HEK293 (cell line): Measurements from ENCODE around the gene MGST3.

Experiments used
- CTCF ChIP-seq: fragments of 450-650 bp; formaldehyde crosslinking; IDR thresholded peaks from 2 replicates; pipeline ENCODE4 v1.5.1; 2016; ENCODE audit warnings: missing biosample characterization, missing genetic modification characterization
- IKZF3 ChIP-seq: fragments of 450-650 bp; IDR thresholded peaks from 2 replicates; pipeline ENCODE4 v1.5.0; 2018; ENCODE audit warnings: missing biosample characterization, mild to moderate bottlenecking, missing genetic modification characterization, moderate library complexity
- KLF7 ChIP-seq: fragments of 450-650 bp; formaldehyde crosslinking; IDR thresholded peaks from 2 replicates; pipeline ENCODE4 v1.5.1; 2016; ENCODE audit warnings: missing biosample characterization, missing genetic modification characterization, borderline replicate concordance
- KLF9 ChIP-seq: fragments of 450-650 bp; formaldehyde crosslinking; IDR thresholded peaks from 2 replicates; pipeline ENCODE4 v1.5.1; 2016; ENCODE audit warnings: missing biosample characterization, missing genetic modification characterization, low read depth
- OSR2 ChIP-seq: fragments of 450-650 bp; formaldehyde crosslinking; IDR thresholded peaks from 2 replicates; pipeline ENCODE4 v1.5.1; 2016; ENCODE audit warnings: missing biosample characterization, missing genetic modification characterization
- PATZ1 ChIP-seq: fragments of 450-650 bp; formaldehyde crosslinking; IDR thresholded peaks from 2 replicates; pipeline ENCODE4 v1.5.1; 2016; ENCODE audit warnings: missing biosample characterization, missing genetic modification characterization
- SALL2 ChIP-seq: fragments of 450-650 bp; formaldehyde crosslinking; IDR thresholded peaks from 2 replicates; pipeline ENCODE4 v1.5.0; 2017; ENCODE audit warnings: missing biosample characterization, mild to moderate bottlenecking, missing genetic modification characterization, borderline replicate concordance
- SETDB1 ChIP-seq: IDR thresholded peaks from one replicate; pipeline ENCODE4 v1.6.1; 2017; ENCODE audit warnings: mild to moderate bottlenecking, low read length, moderate library complexity, mixed read lengths; ENCODE audit not compliant: insufficient read length
- WT1 ChIP-seq: fragments of 450-650 bp; formaldehyde crosslinking; IDR thresholded peaks from 2 replicates; pipeline ENCODE4 v1.5.1; 2016; ENCODE audit warnings: missing biosample characterization, missing genetic modification characterization
- YY1 ChIP-seq: fragments of 450-650 bp; formaldehyde crosslinking; IDR thresholded peaks from 2 replicates; pipeline ENCODE4 v1.5.1; 2018; ENCODE audit warnings: missing biosample characterization, missing genetic modification characterization
- ZBTB11 ChIP-seq: fragments of 450-650 bp; formaldehyde crosslinking; conservative IDR thresholded peaks from 2 replicates; pipeline ENCODE4 v1.5.1; 2016; ENCODE audit warnings: low read depth, missing biosample characterization, missing genetic modification characterization
- ZBTB17 ChIP-seq: fragments of 450-650 bp; formaldehyde crosslinking; IDR thresholded peaks from 2 replicates; pipeline ENCODE4 v1.5.1; 2016; ENCODE audit warnings: missing biosample characterization, missing genetic modification characterization
- ZBTB20 ChIP-seq: fragments of 450-650 bp; formaldehyde crosslinking; IDR thresholded peaks from 2 replicates; pipeline ENCODE4 v1.5.1; 2016; ENCODE audit warnings: missing biosample characterization, missing genetic modification characterization
- ZBTB8A ChIP-seq: fragments of 450-650 bp; formaldehyde crosslinking; IDR thresholded peaks from 2 replicates; pipeline ENCODE4 v1.5.1; 2016; ENCODE audit warnings: missing biosample characterization, missing genetic modification characterization
- ZNF132 ChIP-seq: fragments of 450-650 bp; formaldehyde crosslinking; IDR thresholded peaks from 2 replicates; pipeline ENCODE4 v1.5.1; 2017; ENCODE audit warnings: missing biosample characterization, missing genetic modification characterization, borderline replicate concordance
- ZNF266 ChIP-seq: fragments of 450-650 bp; formaldehyde crosslinking; IDR thresholded peaks from 2 replicates; pipeline ENCODE4 v1.5.1; 2016; ENCODE audit warnings: missing biosample characterization, missing genetic modification characterization, low read depth
- ZNF335 ChIP-seq: fragments of 450-650 bp; formaldehyde crosslinking; conservative IDR thresholded peaks from 2 replicates; pipeline ENCODE4 v1.5.1; 2016; ENCODE audit warnings: missing biosample characterization, missing genetic modification characterization
- ZNF341 ChIP-seq: fragments of 450-650 bp; formaldehyde crosslinking; IDR thresholded peaks from 2 replicates; pipeline ENCODE4; 2016; ENCODE audit warnings: low read depth, missing biosample characterization, missing genetic modification characterization
- ZNF394 ChIP-seq: fragments of 450-650 bp; formaldehyde crosslinking; IDR thresholded peaks from 2 replicates; pipeline ENCODE4 v1.5.1; 2016; ENCODE audit warnings: missing biosample characterization, missing genetic modification characterization, mild to moderate bottlenecking, moderate library complexity, borderline replicate concordance
- ZNF510 ChIP-seq: fragments of 450-650 bp; formaldehyde crosslinking; IDR thresholded peaks from 2 replicates; pipeline ENCODE4 v1.5.1; 2018; ENCODE audit warnings: mild to moderate bottlenecking, missing genetic modification characterization, missing biosample characterization; ENCODE audit not compliant: insufficient replicate concordance
- ZNF639 ChIP-seq: fragments of 450-650 bp; formaldehyde crosslinking; IDR thresholded peaks from 2 replicates; pipeline ENCODE4 v1.5.1; 2016; ENCODE audit warnings: missing biosample characterization, missing genetic modification characterization
- ZNF830 ChIP-seq: fragments of 450-650 bp; IDR thresholded peaks from 2 replicates; pipeline ENCODE4 v1.5.0; 2018; ENCODE audit warnings: missing biosample characterization, missing genetic modification characterization, low read depth, mild to moderate bottlenecking, moderate library complexity
- ZSCAN5A ChIP-seq: fragments of 450-650 bp; formaldehyde crosslinking; IDR thresholded peaks from 2 replicates; pipeline ENCODE4 v1.5.1; 2016; ENCODE audit warnings: missing biosample characterization, missing genetic modification characterization

MGST3 gene

GRCh38 chr1:165631342-165632151 lies 513 bp downstream of the MGST3 start (continued):
- TF ChIP-seq ZNF510 (no peak), ZBTB11 (tag by site-specific recombination) (peak; percentile 33; the same call in 1 of the 2 replicates), SETDB1 (no peak), IKZF3 (tag by site-specific recombination) (peak; percentile 50), ZBTB20 (peak; percentile 59; the same call in 1 of the 2 replicates), YY1 (tag by site-specific recombination) (no peak), CTCF (peak; percentile 51), OSR2 (tag by site-specific recombination) (peak; percentile 68), ZNF335 (tag by site-specific recombination) (peak; percentile 45), ZNF341 (tag by site-specific recombination) (peak; percentile 70), ZNF639 (0 out of 2 replicates have a peak, but pooled peaks have one; percentile 51), ZSCAN5A (tag by site-specific recombination) (no peak), PATZ1 (tag by site-specific recombination) (peak; percentile 55), SALL2 (no peak), ZBTB17 (peak; percentile 84), ZBTB8A (tag by site-specific recombination) (peak; percentile 91), KLF7 (peak; percentile 51; the same call in 1 of the 2 replicates), WT1 (tag by site-specific recombination) (peak; percentile 66), ZNF266 (tag by site-specific recombination) (peak; percentile 67; the same call in 1 of the 2 replicates), ZNF132 (no peak), ZNF394 (tag by site-specific recombination) (peak; percentile 29; the same call in 1 of the 2 replicates), ZNF830 (tag by site-specific recombination) (no peak), KLF9 (tag by site-specific recombination) (peak; percentile 39; the same call in 1 of the 2 replicates)
- TF ChIP-seq, all 188 proteins: peak for 29
